ENCODE results near the gene LMNA.

GRCh38 chr1:156095906-156096508 lies 18.5 kb upstream of the LMNA start:
- no peak for TF ChIP-seq POLR2A (IDR thresholded peaks at IDR 0.05)
- no peak for TF ChIP-seq CTCF (IDR thresholded peaks at IDR 0.05)
- no peak for TF ChIP-seq POLR2AphosphoS5 (IDR thresholded peaks at IDR 0.05)
- TF ChIP-seq EP300 (IDR thresholded peaks at IDR 0.05): no peak
